Measurements from ENCODE around the gene TES. TPM values are rescaled to one million over a fixed set of nuclear protein-coding genes. Genes with fewer than 3 reads are reported as not detected.

The TES gene
- total and polyA plus RNA-seq, 2 experiments from 2014 or later: 37.3 to 38.3 TPM

DNA sequence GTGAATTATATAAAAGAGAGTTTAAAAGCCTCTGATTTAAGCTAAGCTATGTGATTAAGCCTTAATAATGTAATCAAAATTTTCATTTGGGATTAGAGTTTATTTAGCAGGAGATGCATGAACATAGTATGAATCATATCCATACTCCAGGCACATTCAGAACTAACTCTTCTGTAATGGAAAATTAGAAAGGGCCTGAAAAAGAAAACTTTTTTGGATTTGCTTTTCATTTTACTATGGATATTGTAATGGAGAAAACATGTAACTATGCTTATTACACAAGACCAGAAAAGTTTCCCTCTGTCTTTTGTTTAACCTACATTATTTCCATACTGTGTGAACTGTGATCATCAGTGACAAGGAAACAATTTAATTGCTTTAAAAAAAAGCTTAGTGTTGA, 22.0 kb downstream of the TES start (continued):
- TF ChIP-seq, protein P1, sequence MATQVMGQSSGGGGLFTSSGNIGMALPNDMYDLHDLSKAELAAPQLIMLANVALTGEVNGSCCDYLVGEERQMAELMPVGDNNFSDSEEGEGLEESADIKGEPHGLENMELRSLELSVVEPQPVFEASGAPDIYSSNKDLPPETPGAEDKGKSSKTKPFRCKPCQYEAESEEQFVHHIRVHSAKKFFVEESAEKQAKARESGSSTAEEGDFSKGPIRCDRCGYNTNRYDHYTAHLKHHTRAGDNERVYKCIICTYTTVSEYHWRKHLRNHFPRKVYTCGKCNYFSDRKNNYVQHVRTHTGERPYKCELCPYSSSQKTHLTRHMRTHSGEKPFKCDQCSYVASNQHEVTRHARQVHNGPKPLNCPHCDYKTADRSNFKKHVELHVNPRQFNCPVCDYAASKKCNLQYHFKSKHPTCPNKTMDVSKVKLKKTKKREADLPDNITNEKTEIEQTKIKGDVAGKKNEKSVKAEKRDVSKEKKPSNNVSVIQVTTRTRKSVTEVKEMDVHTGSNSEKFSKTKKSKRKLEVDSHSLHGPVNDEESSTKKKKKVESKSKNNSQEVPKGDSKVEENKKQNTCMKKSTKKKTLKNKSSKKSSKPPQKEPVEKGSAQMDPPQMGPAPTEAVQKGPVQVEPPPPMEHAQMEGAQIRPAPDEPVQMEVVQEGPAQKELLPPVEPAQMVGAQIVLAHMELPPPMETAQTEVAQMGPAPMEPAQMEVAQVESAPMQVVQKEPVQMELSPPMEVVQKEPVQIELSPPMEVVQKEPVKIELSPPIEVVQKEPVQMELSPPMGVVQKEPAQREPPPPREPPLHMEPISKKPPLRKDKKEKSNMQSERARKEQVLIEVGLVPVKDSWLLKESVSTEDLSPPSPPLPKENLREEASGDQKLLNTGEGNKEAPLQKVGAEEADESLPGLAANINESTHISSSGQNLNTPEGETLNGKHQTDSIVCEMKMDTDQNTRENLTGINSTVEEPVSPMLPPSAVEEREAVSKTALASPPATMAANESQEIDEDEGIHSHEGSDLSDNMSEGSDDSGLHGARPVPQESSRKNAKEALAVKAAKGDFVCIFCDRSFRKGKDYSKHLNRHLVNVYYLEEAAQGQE (IDR thresholded peaks at IDR 0.05; ENCODE audit: unreplicated experiment): no peak
- TF ChIP-seq, protein P2, sequence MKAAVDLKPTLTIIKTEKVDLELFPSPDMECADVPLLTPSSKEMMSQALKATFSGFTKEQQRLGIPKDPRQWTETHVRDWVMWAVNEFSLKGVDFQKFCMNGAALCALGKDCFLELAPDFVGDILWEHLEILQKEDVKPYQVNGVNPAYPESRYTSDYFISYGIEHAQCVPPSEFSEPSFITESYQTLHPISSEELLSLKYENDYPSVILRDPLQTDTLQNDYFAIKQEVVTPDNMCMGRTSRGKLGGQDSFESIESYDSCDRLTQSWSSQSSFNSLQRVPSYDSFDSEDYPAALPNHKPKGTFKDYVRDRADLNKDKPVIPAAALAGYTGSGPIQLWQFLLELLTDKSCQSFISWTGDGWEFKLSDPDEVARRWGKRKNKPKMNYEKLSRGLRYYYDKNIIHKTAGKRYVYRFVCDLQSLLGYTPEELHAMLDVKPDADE (IDR thresholded peaks at IDR 0.05): no peak
- TF ChIP-seq ZNF331 (CRISPR knock-in tag; IDR thresholded peaks at IDR 0.05; ENCODE audit: low read depth): no peak
- TF ChIP-seq EZH2 (IDR thresholded peaks at IDR 0.05; ENCODE audit: low read depth, unreplicated experiment): no peak
- TF ChIP-seq NANOG (IDR thresholded peaks at IDR 0.05; ENCODE audit: borderline replicate concordance): no peak
- TF ChIP-seq EZH2phosphoT487 (IDR thresholded peaks at IDR 0.05; ENCODE audit: unreplicated experiment): no peak
- TF ChIP-seq CTCF (conservative IDR thresholded peaks at IDR 0.05; ENCODE audit: low read depth in 2 of 2): no peak
- no peak for TF ChIP-seq ZNF114 (CRISPR knock-in tag; IDR thresholded peaks at IDR 0.05)
- TF ChIP-seq JUNB (IDR thresholded peaks at IDR 0.05; ENCODE audit: unreplicated experiment): no peak
- TF ChIP-seq CREB1 (CRISPR knock-in tag; IDR thresholded peaks at IDR 0.05; ENCODE audit: low read depth): no peak

- Histone ChIP-seq H4K20me1 (replicated peaks; ENCODE audit: insufficient read depth) (no peaks in the 10 kb centered on the region), H3K27me3 (ENCODE audit: insufficient read depth) (no peaks in the 10 kb centered on the region), H3K4me1 (ENCODE audit: insufficient read depth) (peaks cover 22% of the 10 kb centered on the region), H3K27ac (ENCODE audit: low read depth) (no peak overlapping the region), H3K36me3 (ENCODE audit: insufficient read depth) (no peaks in the 10 kb centered on the region), H3K4me3 (no peak overlapping the region), H3K4me2 (no peak overlapping the region), H2AFZ (no peak overlapping the region), H3K9me2 (ENCODE audit: insufficient read depth) (no peaks in the 10 kb centered on the region), H3K79me2 (replicated peaks; ENCODE audit: insufficient read depth) (peaks cover 23% of the 10 kb centered on the region; the same call in 1 of the 2 replicates), H3F3A (replicated peaks; ENCODE audit: low read depth) (no peaks in the 10 kb centered on the region)
- H3K4me3 Mint-ChIP-seq: no peak overlapping the region
- no peaks in the 10 kb centered on the region for H3K36me3 Mint-ChIP-seq (ENCODE audit: low read depth)
- H3K9me3 Mint-ChIP-seq: no peaks in the 10 kb centered on the region
- ATAC-seq: no peak
- no peak overlapping the region for H3K27ac Mint-ChIP-seq
- no peak for DNase-seq (ENCODE audit: low spot score)
- peaks cover 21% of the 10 kb centered on the region for H3K4me1 Mint-ChIP-seq
- no peaks in the 10 kb centered on the region for H3K27me3 Mint-ChIP-seq (ENCODE audit: insufficient read depth, low read depth, poor library complexity)
- no peak for TF ChIP-seq EZH2phosphoT487 (IDR thresholded peaks at IDR 0.05; ENCODE audit: unreplicated experiment)
- TF ChIP-seq, protein P3, sequence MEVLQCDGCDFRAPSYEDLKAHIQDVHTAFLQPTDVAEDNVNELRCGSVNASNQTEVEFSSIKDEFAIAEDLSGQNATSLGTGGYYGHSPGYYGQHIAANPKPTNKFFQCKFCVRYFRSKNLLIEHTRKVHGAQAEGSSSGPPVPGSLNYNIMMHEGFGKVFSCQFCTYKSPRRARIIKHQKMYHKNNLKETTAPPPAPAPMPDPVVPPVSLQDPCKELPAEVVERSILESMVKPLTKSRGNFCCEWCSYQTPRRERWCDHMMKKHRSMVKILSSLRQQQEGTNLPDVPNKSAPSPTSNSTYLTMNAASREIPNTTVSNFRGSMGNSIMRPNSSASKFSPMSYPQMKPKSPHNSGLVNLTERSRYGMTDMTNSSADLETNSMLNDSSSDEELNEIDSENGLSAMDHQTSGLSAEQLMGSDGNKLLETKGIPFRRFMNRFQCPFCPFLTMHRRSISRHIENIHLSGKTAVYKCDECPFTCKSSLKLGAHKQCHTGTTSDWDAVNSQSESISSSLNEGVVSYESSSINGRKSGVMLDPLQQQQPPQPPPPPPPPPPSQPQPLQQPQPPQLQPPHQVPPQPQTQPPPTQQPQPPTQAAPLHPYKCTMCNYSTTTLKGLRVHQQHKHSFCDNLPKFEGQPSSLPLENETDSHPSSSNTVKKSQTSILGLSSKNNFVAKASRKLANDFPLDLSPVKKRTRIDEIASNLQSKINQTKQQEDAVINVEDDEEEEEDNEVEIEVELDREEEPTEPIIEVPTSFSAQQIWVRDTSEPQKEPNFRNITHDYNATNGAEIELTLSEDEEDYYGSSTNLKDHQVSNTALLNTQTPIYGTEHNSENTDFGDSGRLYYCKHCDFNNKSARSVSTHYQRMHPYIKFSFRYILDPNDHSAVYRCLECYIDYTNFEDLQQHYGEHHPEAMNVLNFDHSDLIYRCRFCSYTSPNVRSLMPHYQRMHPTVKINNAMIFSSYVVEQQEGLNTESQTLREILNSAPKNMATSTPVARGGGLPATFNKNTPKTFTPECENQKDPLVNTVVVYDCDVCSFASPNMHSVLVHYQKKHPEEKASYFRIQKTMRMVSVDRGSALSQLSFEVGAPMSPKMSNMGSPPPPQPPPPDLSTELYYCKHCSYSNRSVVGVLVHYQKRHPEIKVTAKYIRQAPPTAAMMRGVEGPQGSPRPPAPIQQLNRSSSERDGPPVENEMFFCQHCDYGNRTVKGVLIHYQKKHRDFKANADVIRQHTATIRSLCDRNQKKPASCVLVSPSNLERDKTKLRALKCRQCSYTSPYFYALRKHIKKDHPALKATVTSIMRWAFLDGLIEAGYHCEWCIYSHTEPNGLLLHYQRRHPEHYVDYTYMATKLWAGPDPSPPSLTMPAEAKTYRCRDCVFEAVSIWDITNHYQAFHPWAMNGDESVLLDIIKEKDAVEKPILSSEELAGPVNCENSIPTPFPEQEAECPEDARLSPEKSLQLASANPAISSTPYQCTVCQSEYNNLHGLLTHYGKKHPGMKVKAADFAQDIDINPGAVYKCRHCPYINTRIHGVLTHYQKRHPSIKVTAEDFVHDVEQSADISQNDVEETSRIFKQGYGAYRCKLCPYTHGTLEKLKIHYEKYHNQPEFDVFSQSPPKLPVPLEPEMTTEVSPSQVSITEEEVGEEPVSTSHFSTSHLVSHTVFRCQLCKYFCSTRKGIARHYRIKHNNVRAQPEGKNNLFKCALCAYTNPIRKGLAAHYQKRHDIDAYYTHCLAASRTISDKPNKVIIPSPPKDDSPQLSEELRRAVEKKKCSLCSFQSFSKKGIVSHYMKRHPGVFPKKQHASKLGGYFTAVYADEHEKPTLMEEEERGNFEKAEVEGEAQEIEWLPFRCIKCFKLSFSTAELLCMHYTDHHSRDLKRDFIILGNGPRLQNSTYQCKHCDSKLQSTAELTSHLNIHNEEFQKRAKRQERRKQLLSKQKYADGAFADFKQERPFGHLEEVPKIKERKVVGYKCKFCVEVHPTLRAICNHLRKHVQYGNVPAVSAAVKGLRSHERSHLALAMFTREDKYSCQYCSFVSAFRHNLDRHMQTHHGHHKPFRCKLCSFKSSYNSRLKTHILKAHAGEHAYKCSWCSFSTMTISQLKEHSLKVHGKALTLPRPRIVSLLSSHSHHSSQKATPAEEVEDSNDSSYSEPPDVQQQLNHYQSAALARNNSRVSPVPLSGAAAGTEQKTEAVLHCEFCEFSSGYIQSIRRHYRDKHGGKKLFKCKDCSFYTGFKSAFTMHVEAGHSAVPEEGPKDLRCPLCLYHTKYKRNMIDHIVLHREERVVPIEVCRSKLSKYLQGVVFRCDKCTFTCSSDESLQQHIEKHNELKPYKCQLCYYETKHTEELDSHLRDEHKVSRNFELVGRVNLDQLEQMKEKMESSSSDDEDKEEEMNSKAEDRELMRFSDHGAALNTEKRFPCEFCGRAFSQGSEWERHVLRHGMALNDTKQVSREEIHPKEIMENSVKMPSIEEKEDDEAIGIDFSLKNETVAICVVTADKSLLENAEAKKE (CRISPR knock-in tag; IDR thresholded peaks at IDR 0.05): no peak
- TF ChIP-seq POLR2AphosphoS5 (IDR thresholded peaks at IDR 0.05; ENCODE audit: low read depth): no peak
- no peak for TF ChIP-seq ZNF114 (CRISPR knock-in tag; IDR thresholded peaks at IDR 0.05)
- TF ChIP-seq, protein P2 (IDR thresholded peaks at IDR 0.05): no peak
Measured at GRCh38 chr7:116232920-116233319, 22.6 kb downstream of the TES start.
